GM08714 (cell line): ENCODE results near the gene SMIM1.
A peak's percentile ranks its signal among the peaks of the same experiment; 100 is the strongest.
"Not testable (repeated sequence)": the region's sequence is repeated elsewhere in the genome, so short reads cannot be mapped to it uniquely, and the experiment has no call there.

ENCODE experiments used
- H3K4me3 ChIP-seq: fragments of 200-500 bp; sonication (Bioruptor generic); 2 replicates; pipeline ENCODE4 v1.5.1; 2014; ENCODE audit warnings: mild to moderate bottlenecking, low read length, inconsistent platforms
- ZNF274 ChIP-seq: IDR thresholded peaks from 2 replicates; pipeline ENCODE4 v1.6.1; 2012; ENCODE audit warnings: mild to moderate bottlenecking, low read depth, low read length

Gene SMIM1

GRCh38 chr1:3744646-3745045 is 27.9 kb upstream of the SMIM1 start:
- no peak overlapping the region for H3K4me3 ChIP-seq
- no peak for TF ChIP-seq ZNF274

- no peak for TF ChIP-seq ZNF274
- H3K4me3 ChIP-seq, result no peak overlapping the region
Measured at GRCh38 chr1:3745071-3745470, 27.5 kb upstream of the SMIM1 start.

- no peak overlapping the region for H3K4me3 ChIP-seq
- no peak for TF ChIP-seq ZNF274
Measured at GRCh38 chr1:3745590-3746381, 26.8 kb upstream of the SMIM1 start.

DNA sequence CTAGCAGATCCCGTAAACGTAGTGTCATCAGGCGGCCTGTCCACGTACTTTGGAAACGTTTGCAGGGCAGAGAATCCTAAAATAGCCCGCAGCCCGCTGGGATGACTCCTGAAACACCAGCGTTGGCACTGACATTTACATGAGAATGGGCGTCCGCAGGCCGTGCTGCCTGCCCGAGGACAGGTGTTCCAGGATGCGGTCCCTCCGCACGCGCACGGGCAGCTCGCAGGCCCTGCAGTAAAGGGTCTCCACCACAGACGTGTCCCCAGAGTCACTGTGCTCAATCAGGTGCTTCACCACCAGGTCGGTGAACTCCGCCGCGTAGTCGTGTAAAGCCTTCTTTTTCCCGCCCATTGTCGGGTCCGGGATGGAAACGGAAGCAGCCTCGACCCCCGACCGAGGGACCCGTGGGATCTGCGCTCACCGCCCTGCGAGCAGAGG is 26.1 kb upstream of the SMIM1 start:
- peak overlapping the region; percentile 78 for H3K4me3 ChIP-seq
- no peak for TF ChIP-seq ZNF274

GRCh38 chr1:3746830-3747521 is 25.6 kb upstream of the SMIM1 start:
- TF ChIP-seq ZNF274, result no peak
- peak overlapping the region; percentile 78 for H3K4me3 ChIP-seq

- no peak for TF ChIP-seq ZNF274
- H3K4me3 ChIP-seq, result peak overlapping the region; percentile 78
Measured at GRCh38 chr1:3747522-3747848, 25.1 kb upstream of the SMIM1 start.

- no peak for TF ChIP-seq ZNF274
- H3K4me3 ChIP-seq, result peak overlapping the region; percentile 78; the same call in 1 of the 2 replicates
Measured at GRCh38 chr1:3747903-3748302, 24.6 kb upstream of the SMIM1 start.

GRCh38 chr1:3748316-3748900 is 24.1 kb upstream of the SMIM1 start:
- not testable (repeated sequence) for H3K4me3 ChIP-seq

GRCh38 chr1:3749512-3749911 is 23.0 kb upstream of the SMIM1 start:
- no peak overlapping the region for H3K4me3 ChIP-seq
- no peak for TF ChIP-seq ZNF274

GRCh38 chr1:3750741-3751140 is 21.8 kb upstream of the SMIM1 start:
- no peak for TF ChIP-seq ZNF274
- no peak overlapping the region for H3K4me3 ChIP-seq

DNA sequence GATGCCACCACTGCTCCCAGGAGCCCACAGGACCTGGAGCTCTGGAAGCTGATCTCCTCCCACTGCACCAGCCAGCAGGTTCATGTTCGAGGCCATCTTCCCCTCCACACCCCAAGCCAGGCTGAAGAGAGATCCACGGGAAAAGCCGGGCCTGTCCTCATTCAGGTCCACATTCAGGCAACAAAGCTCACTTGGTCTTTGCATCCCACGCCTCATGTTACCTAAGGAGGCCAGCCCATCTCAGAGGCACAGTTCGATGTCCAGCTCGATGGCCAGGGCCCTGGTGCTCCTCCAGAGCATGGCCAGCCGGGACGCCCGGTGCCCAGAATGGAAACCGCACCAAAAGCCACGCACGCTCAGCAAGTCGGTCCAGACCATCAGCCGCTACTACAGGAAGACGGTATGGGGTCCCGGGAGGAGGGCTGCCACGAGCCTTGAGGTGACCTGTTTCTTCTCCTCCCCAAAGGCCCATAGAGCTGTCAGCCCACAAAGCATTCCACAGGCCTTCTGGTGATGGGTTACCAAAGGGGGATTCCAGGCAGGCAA is 20.1 kb upstream of the SMIM1 start, which contains the start of gene CCDC27:
Gene CCDC27, plus strand, starts transcription at position 51 of the 546 bp plus-strand sequence. Its CDS starts 32 bp downstream, at position 83.
- no peak for TF ChIP-seq ZNF274
- no peak within 1 kb of the TSS for H3K4me3 ChIP-seq

DNA sequence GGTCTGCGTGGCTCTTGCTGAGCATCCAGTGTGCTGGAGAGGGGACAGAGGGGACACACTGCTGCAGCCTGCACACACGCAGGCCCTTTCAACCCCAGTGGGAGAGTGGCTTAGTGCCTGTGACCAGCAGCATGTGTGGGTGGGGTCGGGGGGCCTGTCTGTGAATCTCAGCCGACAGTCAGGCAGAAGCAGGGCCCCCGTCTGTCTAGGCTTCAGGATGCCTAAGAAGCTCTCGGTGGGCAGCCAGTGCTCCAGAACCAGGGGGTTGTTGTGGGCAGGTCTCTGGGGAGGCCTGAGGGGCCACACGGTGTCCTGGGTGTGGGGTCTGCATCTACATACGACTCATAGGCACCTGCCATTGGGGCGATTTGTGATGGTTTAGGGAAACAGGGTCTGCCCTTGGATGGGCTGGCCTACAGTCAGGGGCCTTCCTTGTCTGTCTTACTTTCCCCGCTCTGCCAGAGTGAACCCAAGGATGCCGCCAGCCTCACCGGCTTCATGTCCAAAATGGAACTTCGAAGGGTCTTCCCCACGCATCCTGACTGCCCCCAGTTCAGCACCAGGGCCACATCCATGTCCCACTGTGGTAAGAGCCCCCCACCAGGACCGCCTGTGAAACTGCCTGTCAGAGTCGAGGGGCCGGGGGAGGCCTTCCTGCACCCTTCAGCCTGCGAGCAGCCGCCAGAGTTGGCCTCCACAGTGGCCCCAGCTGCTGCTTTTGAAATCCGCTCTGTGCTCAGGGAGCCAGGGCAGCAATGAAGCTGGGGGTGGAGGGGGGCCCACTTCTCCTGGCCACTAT is 18.7 kb upstream of the SMIM1 start:
- TF ChIP-seq ZNF274, result no peak
- H3K4me3 ChIP-seq, result no peak overlapping the region

GRCh38 chr1:3756394-3756793 is 16.2 kb upstream of the SMIM1 start:
- no peak for TF ChIP-seq ZNF274
- no peak overlapping the region for H3K4me3 ChIP-seq

DNA sequence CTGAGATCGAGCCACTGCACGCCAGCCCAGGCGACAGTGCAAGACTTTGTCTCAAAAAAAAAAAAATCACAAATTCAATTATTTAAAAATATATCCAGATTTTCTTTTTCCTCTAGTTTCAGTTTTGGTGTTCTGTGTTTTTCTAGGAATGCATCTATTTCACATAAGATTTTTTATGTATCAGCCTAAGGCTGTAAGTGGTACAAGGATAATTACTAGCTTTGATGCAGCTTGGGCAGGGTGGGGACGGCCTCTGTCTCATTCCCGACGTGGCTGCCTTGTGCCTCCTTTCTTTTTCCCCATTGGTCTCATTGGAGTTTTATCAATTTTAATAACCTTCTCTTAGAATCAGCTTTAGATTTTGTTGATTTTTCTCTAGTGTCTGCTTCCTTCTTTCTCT is 13.4 kb upstream of the SMIM1 start:
- no peak for TF ChIP-seq ZNF274

GRCh38 chr1:3759796-3760195 is 12.8 kb upstream of the SMIM1 start:
- no peak for TF ChIP-seq ZNF274

More for the DNA sequence above, 13.4 kb upstream of the SMIM1 start:
- no peak overlapping the region for H3K4me3 ChIP-seq

More at GRCh38 chr1:3759796-3760195, 12.8 kb upstream of the SMIM1 start:
- no peak overlapping the region for H3K4me3 ChIP-seq
